Occipital lobe (tissue), 2 donors: Measurements from ENCODE around the gene TACC2. TPM values are rescaled to one million over a fixed set of nuclear protein-coding genes. Genes with fewer than 3 reads are reported as not detected.

Source experiments
- DNase-seq: peaks from one replicate; lab custom pipeline; 2025; lab: John Stamatoyannopoulos, UW
- total RNA-seq: library from RNA; depleted of rRNA; stranded (reverse); fragments of >200 nt; gene quantifications from one replicate; pipeline ENCODE4 v1.2.3, GENCODE V29; 2014

TACC2 gene
- total RNA-seq, 1 donor from 2014 or later: 16.1 TPM

GRCh38 chr10:122246830-122247520 lies 258.0 kb downstream of the TACC2 start:
- no peak for DNase-seq

GRCh38 chr10:122248356-122249302 lies 259.7 kb downstream of the TACC2 start:
- DNase-seq: no peak

- DNase-seq: no peak
These were observed 260.4 kb downstream of the TACC2 start for GRCh38 chr10:122249303-122249850.

GRCh38 chr10:122249991-122250750 lies 261.2 kb downstream of the TACC2 start:
- DNase-seq: no peak

- no peak for DNase-seq
These were observed 262.7 kb downstream of the TACC2 start for GRCh38 chr10:122251459-122252255.

GRCh38 chr10:122252805-122253204 lies 263.8 kb downstream of the TACC2 start:
- DNase-seq: no peak

- DNase-seq: no peak
These were observed 264.6 kb downstream of the TACC2 start for GRCh38 chr10:122253605-122254004.

- no peak for DNase-seq
These were observed 265.9 kb downstream of the TACC2 start for GRCh38 chr10:122254831-122255230.

GRCh38 chr10:122255509-122256301 lies 266.7 kb downstream of the TACC2 start:
- DNase-seq: no peak

- DNase-seq: no peak
These were observed 268.1 kb downstream of the TACC2 start for GRCh38 chr10:122257041-122257440.

- no peak for DNase-seq
These were observed 269.4 kb downstream of the TACC2 start for GRCh38 chr10:122258136-122259074.

GRCh38 chr10:122259075-122259466 lies 270.1 kb downstream of the TACC2 start:
- no peak for DNase-seq

- no peak for DNase-seq
These were observed 272.6 kb downstream of the TACC2 start for GRCh38 chr10:122261584-122261983.

- DNase-seq: no peak
These were observed 275.0 kb downstream of the TACC2 start for GRCh38 chr10:122263971-122264370.

GRCh38 chr10:122264436-122264835 lies 275.5 kb downstream of the TACC2 start:
- DNase-seq: no peak

- no peak for DNase-seq
These were observed 276.0 kb downstream of the TACC2 start for GRCh38 chr10:122264931-122265330.

- no peak for DNase-seq
These were observed 276.9 kb downstream of the TACC2 start for GRCh38 chr10:122265896-122266295.

- peak; percentile 7 for DNase-seq
These were observed 279.1 kb downstream of the TACC2 start for GRCh38 chr10:122267849-122268737.
